ENCODE measurements around the gene LRRC46. TPM values are rescaled to one million over a fixed set of nuclear protein-coding genes. Genes with fewer than 3 reads are reported as not detected.
A peak's percentile ranks its signal among the peaks of the same experiment; 100 is the strongest.

Gene LRRC46
- total and polyA plus RNA-seq, 9 of the 15 experiments (the other 6 are each of a cell fraction or from before 2014, with no cell fraction given) = 0.39 to 1.4 (median 0.53) TPM; not detected in 1

DNA sequence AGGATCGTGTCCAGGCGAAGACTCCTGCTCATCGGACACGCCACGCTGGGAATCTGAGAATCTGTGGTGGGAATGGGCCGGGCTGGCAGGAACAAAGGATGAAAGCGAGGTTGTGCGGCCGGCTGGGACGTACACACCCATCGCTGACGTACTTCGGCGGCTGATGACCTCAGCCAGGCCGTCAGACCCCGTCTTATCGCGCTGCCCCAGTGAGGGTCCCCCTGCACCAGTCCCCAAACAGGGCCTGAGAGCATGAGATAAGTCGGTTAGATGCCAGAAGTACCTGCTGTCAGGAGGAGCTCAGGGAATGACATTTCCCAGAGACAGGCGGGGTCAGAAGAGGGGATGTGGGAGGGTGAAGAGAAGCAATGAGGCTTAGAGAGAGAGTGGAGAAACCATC lies 35.5 kb downstream of the LRRC46 start (continued):
- TF ChIP-seq, protein P1, sequence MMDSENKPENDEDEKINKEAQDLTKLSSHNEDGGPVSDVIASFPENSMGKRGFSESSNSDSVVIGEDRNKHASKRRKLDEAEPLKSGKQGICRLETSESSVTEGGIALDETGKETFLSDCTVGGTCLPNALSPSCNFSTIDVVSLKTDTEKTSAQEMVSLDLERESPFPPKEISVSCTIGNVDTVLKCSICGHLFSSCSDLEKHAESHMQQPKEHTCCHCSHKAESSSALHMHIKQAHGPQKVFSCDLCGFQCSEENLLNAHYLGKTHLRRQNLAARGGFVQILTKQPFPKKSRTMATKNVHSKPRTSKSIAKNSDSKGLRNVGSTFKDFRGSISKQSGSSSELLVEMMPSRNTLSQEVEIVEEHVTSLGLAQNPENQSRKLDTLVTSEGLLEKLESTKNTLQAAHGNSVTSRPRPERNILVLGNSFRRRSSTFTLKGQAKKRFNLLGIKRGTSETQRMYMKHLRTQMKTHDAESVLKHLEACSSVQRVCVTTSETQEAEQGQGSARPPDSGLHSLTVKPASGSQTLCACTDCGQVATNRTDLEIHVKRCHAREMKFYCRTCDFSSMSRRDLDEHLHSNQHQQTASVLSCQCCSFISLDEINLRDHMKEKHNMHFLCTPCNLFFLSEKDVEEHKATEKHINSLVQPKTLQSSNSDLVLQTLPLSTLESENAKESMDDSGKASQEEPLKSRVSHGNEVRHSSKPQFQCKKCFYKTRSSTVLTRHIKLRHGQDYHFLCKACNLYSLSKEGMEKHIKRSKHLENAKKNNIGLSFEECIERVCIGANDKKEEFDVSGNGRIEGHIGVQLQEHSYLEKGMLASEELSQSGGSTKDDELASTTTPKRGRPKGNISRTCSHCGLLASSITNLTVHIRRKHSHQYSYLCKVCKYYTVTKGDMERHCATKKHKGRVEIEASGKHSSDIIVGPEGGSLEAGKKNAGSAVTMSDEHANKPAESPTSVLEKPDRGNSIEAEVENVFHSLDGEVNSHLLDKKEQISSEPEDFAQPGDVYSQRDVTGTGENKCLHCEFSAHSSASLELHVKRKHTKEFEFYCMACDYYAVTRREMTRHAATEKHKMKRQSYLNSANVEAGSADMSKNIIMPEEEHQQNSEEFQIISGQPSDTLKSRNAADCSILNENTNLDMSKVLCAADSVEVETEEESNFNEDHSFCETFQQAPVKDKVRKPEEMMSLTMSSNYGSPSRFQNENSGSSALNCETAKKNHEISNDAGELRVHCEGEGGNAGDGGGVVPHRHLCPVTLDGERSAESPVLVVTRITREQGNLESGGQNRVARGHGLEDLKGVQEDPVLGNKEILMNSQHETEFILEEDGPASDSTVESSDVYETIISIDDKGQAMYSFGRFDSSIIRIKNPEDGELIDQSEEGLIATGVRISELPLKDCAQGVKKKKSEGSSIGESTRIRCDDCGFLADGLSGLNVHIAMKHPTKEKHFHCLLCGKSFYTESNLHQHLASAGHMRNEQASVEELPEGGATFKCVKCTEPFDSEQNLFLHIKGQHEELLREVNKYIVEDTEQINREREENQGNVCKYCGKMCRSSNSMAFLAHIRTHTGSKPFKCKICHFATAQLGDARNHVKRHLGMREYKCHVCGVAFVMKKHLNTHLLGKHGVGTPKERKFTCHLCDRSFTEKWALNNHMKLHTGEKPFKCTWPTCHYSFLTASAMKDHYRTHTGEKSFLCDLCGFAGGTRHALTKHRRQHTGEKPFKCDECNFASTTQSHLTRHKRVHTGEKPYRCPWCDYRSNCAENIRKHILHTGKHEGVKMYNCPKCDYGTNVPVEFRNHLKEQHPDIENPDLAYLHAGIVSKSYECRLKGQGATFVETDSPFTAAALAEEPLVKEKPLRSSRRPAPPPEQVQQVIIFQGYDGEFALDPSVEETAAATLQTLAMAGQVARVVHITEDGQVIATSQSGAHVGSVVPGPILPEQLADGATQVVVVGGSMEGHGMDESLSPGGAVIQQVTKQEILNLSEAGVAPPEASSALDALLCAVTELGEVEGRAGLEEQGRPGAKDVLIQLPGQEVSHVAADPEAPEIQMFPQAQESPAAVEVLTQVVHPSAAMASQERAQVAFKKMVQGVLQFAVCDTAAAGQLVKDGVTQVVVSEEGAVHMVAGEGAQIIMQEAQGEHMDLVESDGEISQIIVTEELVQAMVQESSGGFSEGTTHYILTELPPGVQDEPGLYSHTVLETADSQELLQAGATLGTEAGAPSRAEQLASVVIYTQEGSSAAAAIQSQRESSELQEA (IDR thresholded peaks at IDR 0.05; ENCODE audit: low read depth) = no peak
- peak; percentile 100 for TF ChIP-seq ZBTB7A (IDR thresholded peaks at IDR 0.05; ENCODE audit: borderline replicate concordance, control insufficient read depth, low read depth, low read length)
- TF ChIP-seq, protein P2, sequence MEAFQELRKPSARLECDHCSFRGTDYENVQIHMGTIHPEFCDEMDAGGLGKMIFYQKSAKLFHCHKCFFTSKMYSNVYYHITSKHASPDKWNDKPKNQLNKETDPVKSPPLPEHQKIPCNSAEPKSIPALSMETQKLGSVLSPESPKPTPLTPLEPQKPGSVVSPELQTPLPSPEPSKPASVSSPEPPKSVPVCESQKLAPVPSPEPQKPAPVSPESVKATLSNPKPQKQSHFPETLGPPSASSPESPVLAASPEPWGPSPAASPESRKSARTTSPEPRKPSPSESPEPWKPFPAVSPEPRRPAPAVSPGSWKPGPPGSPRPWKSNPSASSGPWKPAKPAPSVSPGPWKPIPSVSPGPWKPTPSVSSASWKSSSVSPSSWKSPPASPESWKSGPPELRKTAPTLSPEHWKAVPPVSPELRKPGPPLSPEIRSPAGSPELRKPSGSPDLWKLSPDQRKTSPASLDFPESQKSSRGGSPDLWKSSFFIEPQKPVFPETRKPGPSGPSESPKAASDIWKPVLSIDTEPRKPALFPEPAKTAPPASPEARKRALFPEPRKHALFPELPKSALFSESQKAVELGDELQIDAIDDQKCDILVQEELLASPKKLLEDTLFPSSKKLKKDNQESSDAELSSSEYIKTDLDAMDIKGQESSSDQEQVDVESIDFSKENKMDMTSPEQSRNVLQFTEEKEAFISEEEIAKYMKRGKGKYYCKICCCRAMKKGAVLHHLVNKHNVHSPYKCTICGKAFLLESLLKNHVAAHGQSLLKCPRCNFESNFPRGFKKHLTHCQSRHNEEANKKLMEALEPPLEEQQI (IDR thresholded peaks at IDR 0.05) = peak; percentile 97
- no peak for TF ChIP-seq SIRT6 (IDR thresholded peaks at IDR 0.05; ENCODE audit: low read depth, low read length)
- TF ChIP-seq, protein P3, sequence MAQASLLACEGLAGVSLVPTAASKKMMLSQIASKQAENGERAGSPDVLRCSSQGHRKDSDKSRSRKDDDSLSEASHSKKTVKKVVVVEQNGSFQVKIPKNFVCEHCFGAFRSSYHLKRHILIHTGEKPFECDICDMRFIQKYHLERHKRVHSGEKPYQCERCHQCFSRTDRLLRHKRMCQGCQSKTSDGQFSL (CRISPR knock-in tag; IDR thresholded peaks at IDR 0.05) = no peak
- TF ChIP-seq, protein P3 (tag; IDR thresholded peaks at IDR 0.05) = no peak
- TF ChIP-seq KLF1 (tag; IDR thresholded peaks at IDR 0.05) = peak; percentile 98
- TF ChIP-seq IFI16 (CRISPR knock-in tag; IDR thresholded peaks at IDR 0.05) = no peak
- TF ChIP-seq, protein P4, sequence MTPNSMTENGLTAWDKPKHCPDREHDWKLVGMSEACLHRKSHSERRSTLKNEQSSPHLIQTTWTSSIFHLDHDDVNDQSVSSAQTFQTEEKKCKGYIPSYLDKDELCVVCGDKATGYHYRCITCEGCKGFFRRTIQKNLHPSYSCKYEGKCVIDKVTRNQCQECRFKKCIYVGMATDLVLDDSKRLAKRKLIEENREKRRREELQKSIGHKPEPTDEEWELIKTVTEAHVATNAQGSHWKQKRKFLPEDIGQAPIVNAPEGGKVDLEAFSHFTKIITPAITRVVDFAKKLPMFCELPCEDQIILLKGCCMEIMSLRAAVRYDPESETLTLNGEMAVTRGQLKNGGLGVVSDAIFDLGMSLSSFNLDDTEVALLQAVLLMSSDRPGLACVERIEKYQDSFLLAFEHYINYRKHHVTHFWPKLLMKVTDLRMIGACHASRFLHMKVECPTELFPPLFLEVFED (CRISPR knock-in tag; conservative IDR thresholded peaks at IDR 0.05) = 0 out of 2 replicates have a peak, but pooled peaks have one; percentile 57
- TF ChIP-seq KLF16 (IDR thresholded peaks at IDR 0.05) = peak; percentile 98
- TF ChIP-seq, protein P5, sequence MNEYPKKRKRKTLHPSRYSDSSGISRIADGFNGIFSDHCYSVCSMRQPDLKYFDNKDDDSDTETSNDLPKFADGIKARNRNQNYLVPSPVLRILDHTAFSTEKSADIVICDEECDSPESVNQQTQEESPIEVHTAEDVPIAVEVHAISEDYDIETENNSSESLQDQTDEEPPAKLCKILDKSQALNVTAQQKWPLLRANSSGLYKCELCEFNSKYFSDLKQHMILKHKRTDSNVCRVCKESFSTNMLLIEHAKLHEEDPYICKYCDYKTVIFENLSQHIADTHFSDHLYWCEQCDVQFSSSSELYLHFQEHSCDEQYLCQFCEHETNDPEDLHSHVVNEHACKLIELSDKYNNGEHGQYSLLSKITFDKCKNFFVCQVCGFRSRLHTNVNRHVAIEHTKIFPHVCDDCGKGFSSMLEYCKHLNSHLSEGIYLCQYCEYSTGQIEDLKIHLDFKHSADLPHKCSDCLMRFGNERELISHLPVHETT (CRISPR knock-in tag; conservative IDR thresholded peaks at IDR 0.05 in 1 of 2, IDR thresholded peaks at IDR 0.05 in 1 of 2) = peak in 1 of 2 experiments; percentile 99; a peak in 2 of 4 replicates
